Measurements from ENCODE around the gene IL23A. TPM values are rescaled to one million over a fixed set of nuclear protein-coding genes. Genes with fewer than 3 reads are reported as not detected.
A peak's percentile ranks its signal among the peaks of the same experiment; 100 is the strongest.

IL23A gene
- polyA plus RNA-seq, 3 donors, result 0.58 to 0.82 (median 0.65) TPM

- DNase-seq (ENCODE audit: low read depth in 3 of 3, low spot score in 2 of 3), result peak; percentile 98 to 100 (median 99)
These were observed 21.4 kb downstream of the IL23A start, which contains the start of gene STAT2 for GRCh38 chr12:56359851-56360767. Gene STAT2, minus strand, starts transcription at chr12:56360107. Its CDS starts 3,536 bp downstream, at chr12:56356571.

GRCh38 chr12:56361487-56362129 is 22.9 kb downstream of the IL23A start:
- DNase-seq (ENCODE audit: low read depth in 3 of 3, low spot score in 2 of 3), result no peak

GRCh38 chr12:56362130-56363059 is 23.7 kb downstream of the IL23A start, which contains the start of gene APOF:
Gene APOF, minus strand, starts transcription at chr12:56362857. Its CDS starts 112 bp downstream, at chr12:56362745.
- DNase-seq (ENCODE audit: low read depth in 3 of 3, low spot score in 2 of 3), result no peak

DNA sequence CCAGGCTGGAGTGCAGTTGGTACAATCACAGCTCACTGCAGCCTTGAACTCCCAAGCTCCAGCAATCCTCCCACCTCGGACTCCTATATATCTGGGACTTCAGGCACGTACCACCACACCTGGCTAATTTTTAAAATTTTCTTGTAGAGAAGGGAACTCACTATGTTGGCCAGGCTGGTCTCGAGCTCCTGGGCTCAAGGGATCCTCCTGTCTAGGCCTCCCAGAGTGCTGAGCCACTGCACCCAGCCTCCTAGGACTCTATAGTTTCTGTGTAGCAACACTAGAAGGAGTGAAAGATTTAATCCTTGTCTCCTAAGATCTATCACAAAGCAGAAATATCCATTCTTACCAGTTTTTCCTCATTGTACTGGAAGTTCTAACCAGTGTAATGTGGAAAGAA is 28.3 kb downstream of the IL23A start:
- no peak for DNase-seq (ENCODE audit: low read depth in 3 of 3, low spot score in 2 of 3)

GRCh38 chr12:56373515-56373914 is 34.8 kb downstream of the IL23A start:
- DNase-seq (ENCODE audit: low read depth in 3 of 3, low spot score in 2 of 3), result no peak

GRCh38 chr12:56374726-56375597 is 36.3 kb downstream of the IL23A start:
- DNase-seq (ENCODE audit: low read depth in 3 of 3, low spot score in 2 of 3), result no peak

DNA sequence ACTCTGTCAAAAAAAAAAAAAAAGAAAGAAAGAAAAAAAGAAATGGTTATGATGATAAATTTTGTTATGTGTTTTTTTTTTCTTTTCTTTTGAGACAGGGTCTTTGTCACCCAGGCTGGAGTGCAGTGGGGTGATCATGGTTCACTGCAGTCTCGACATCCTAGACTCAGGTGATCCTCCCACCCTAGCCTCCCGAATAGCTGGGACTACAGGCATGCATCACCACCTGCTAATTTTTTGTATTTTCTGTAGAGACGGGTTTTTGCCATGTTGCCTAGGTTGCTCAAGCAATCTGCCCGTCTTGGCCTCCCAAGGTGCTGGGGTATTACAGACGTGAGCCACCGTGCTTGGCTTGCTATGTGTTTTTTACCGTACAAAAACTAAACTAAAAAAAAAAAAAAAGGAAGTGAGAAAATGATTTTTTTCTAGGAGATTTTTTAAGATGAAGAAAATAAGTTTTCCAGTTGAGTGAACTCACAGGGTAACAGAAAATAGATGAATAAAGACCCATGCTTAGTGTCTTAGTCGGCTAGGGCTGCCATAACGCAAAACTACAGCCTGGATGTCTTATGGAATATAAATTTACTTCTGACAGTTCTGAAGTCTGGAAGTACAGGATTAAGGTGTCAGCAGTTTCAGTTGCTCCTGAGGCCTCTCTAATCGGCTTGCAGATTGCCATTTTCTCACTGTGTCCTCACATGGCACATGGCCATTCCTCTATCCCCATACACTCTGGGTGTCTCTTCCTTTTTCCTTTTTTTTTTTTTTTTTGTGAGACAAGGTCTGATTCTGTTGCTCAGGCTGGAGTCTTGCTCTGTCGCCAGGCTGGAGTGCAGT is 37.1 kb downstream of the IL23A start:
- DNase-seq (ENCODE audit: low read depth in 3 of 3, low spot score in 2 of 3), result no peak

DNA sequence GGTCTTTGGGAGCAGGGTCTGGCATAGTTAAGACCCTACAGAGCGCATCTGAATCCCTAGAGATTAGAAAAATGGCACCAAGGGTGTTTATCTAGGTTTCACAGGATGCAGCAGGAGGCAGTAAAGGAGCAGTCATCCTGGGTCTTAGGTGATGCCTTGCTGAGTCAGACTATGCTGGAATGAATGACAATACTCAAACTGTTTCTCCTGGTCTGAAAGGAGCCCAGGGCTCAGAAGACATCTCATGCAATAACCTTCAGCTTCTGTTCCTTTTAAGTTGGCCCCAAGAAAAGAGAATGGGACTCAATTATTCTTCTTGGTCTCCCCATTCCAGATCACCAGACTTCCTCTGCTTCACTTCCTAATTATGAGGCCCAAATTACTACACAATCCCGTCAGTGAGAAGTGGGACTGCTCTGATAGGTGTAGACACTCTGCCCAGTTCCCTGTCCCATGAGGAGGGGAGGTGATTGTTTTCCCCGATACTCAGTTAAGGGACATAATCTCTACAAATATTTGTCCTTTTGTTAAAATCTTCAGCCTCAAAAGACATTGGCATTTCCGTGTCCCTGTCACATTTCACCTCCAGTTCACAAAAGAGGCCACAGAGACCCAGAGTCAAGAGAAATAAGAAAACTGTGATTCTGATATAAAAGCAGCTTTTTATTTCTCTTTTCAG is 38.8 kb downstream of the IL23A start:
- no peak for DNase-seq (ENCODE audit: low read depth in 3 of 3, low spot score in 2 of 3)

GRCh38 chr12:56377989-56378316 is 39.3 kb downstream of the IL23A start:
- DNase-seq (ENCODE audit: low read depth in 3 of 3, low spot score in 2 of 3), result no peak

DNA sequence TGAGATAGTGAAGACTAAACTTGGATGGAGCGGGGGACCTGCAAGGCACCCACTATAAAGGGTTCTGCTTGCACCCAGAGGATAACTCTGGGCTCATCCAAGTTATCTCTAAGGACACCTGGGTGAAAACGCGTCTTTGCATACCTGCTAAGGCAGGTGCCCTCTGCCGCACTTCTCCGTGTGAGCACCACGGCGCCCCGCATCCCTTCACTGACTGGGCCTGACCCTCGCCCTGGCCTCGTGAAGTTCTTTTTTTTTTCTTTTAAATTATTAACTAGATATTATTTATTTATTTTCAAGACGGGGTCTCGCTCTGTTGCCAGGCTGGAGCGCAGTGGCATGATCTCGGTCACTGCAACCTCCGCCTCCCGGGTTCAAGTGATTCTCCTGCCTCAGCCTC is 43.9 kb downstream of the IL23A start:
- no peak for DNase-seq (ENCODE audit: low read depth in 3 of 3, low spot score in 2 of 3)

DNA sequence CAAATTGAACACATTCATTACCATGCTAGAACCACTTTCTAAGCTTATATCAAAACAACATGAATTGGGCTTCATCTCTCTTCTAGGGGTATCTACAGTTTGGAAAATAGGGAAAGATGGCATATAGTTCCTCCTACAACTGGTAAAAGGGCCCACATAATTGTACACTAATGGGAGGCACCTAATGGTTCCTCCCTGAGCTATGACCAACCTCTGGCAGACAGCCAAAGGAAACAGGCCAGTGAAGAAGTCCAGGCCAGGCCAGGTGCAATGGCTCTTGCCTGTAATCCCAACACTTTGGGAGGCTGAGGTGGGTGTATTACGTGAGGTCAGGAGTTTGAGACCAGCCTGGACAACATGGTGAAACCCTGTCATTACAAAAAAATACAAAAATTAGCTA is 47.2 kb downstream of the IL23A start:
- DNase-seq (ENCODE audit: low read depth in 3 of 3, low spot score in 2 of 3), result no peak

- DNase-seq (ENCODE audit: low read depth in 3 of 3, low spot score in 2 of 3), result peak in 1 of 3 donors; percentile 30
These were observed 48.6 kb downstream of the IL23A start for GRCh38 chr12:56387152-56387736.

DNA sequence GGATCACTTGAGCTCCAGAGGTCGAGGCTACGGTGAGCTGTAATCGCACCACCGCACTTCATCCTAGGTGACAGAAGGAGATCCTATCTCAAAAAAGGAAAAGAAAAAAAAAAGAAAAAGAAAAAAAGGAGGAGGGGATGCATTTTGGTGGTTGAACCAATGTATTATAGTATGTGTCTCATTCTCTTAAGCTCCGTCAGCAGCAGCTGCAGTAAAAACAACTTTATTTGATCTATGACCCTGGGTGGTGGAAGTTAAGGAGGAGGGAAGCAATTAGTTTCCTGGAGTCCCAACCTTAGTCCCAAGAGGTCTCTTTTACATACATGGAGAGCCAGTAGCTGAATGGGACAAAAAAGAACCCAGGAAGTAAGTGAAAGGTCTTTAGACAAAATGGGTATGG is 50.7 kb downstream of the IL23A start:
- peak in 1 of 3 donors; percentile 30 for DNase-seq (ENCODE audit: low read depth in 3 of 3, low spot score in 2 of 3)

Other genes starting within 250 kb of the IL23A start
- 100 to 1,000 TPM; 171 to 177 (median 175) TPM for gene PA2G4, start 234.3 kb upstream of the IL23A start, polyA plus RNA-seq (ENCODE audit: insufficient read length in 3 of 3)
- gene RPL41, start 222.3 kb upstream of the IL23A start, polyA plus RNA-seq (ENCODE audit: insufficient read length in 3 of 3), result 1,000 to 10,000 TPM; 5,478 to 6,026 (median 6,015) TPM
- gene ZC3H10, start 220.6 kb upstream of the IL23A start, polyA plus RNA-seq (ENCODE audit: insufficient read length in 3 of 3), result 1 to 10 TPM; 5.8 to 6.3 (median 6.1) TPM
- gene ESYT1, start 210.6 kb upstream of the IL23A start, polyA plus RNA-seq (ENCODE audit: insufficient read length in 3 of 3), result 10 to 100 TPM; 75.1 to 82.9 (median 77.6) TPM
- 100 to 1,000 TPM; 176 to 177 (median 176) TPM for gene MYL6B, start 186.3 kb upstream of the IL23A start, polyA plus RNA-seq (ENCODE audit: insufficient read length in 3 of 3)
- gene MYL6, start 180.5 kb upstream of the IL23A start, polyA plus RNA-seq (ENCODE audit: insufficient read length in 3 of 3), result 1,000 to 10,000 TPM; 2,228 to 2,441 (median 2,313) TPM
- gene SMARCC2, start 149.4 kb upstream of the IL23A start, polyA plus RNA-seq (ENCODE audit: insufficient read length in 3 of 3), result 100 to 1,000 TPM; 112 to 131 (median 118) TPM
- 10 to 100 TPM; 44.8 to 48.4 (median 46.7) TPM for gene RNF41, start 117.0 kb upstream of the IL23A start, polyA plus RNA-seq (ENCODE audit: insufficient read length in 3 of 3)
- 10 to 100 TPM; 26.1 to 31.5 (median 29.5) TPM for gene NABP2, start 114.5 kb upstream of the IL23A start, polyA plus RNA-seq (ENCODE audit: insufficient read length in 3 of 3)
- 10 to 100 TPM; 36.0 to 50.3 (median 49.2) TPM for gene SLC39A5, start 108.8 kb upstream of the IL23A start, polyA plus RNA-seq (ENCODE audit: insufficient read length in 3 of 3)
- gene ANKRD52, start 80.5 kb upstream of the IL23A start, polyA plus RNA-seq (ENCODE audit: insufficient read length in 3 of 3), result 10 to 100 TPM; 24.9 to 27.2 (median 25.2) TPM
- gene COQ10A, start 71.9 kb upstream of the IL23A start, polyA plus RNA-seq (ENCODE audit: insufficient read length in 3 of 3), result 10 to 100 TPM; 16.6 to 19.6 (median 16.8) TPM
- 100 to 1,000 TPM; 216 to 220 (median 217) TPM for gene CS, start 38.6 kb upstream of the IL23A start, polyA plus RNA-seq (ENCODE audit: insufficient read length in 3 of 3)
- gene CNPY2, start 22.9 kb upstream of the IL23A start, polyA plus RNA-seq (ENCODE audit: insufficient read length in 3 of 3), result 100 to 1,000 TPM; 155 to 171 (median 163) TPM
- 10 to 100 TPM; 73.1 to 89.8 (median 75.8) TPM for gene PAN2, start 4.9 kb upstream of the IL23A start, polyA plus RNA-seq (ENCODE audit: insufficient read length in 3 of 3)
- gene STAT2, start 21.2 kb downstream of the IL23A start, polyA plus RNA-seq (ENCODE audit: insufficient read length in 3 of 3), result 10 to 100 TPM; 78.6 to 87.0 (median 85.2) TPM
- under 1 TPM in 1 of 3 donors, not detected in 2; 0.11 TPM for gene APOF, start 24.0 kb downstream of the IL23A start, polyA plus RNA-seq (ENCODE audit: insufficient read length in 3 of 3)
- 10 to 100 TPM; 34.8 to 38.2 (median 35.2) TPM for gene TIMELESS, start 110.5 kb downstream of the IL23A start, polyA plus RNA-seq (ENCODE audit: insufficient read length in 3 of 3)
- under 1 TPM in 1 of 3 donors, not detected in 2; 0.18 TPM for gene MIP, start 115.8 kb downstream of the IL23A start, polyA plus RNA-seq (ENCODE audit: insufficient read length in 3 of 3)
- 1 to 10 TPM; 3.9 to 4.2 (median 4.1) TPM for gene SPRYD4, start 129.7 kb downstream of the IL23A start, polyA plus RNA-seq (ENCODE audit: insufficient read length in 3 of 3)
- 1 to 10 TPM in 2 of 3 donors, under 1 TPM in 1; 0.89 to 1.7 (median 1.1) TPM for gene GLS2, start 149.3 kb downstream of the IL23A start, polyA plus RNA-seq (ENCODE audit: insufficient read length in 3 of 3)
- gene RBMS2, start 182.9 kb downstream of the IL23A start, polyA plus RNA-seq (ENCODE audit: insufficient read length in 3 of 3), result 10 to 100 TPM; 40.8 to 48.7 (median 42.5) TPM